Fibroblast of skin of right quadriceps (primary cell): ENCODE results near the gene ENPP6.
A peak's percentile ranks its signal among the peaks of the same experiment; 100 is the strongest.
"Not testable (repeated sequence)": the region's sequence is repeated elsewhere in the genome, so short reads cannot be mapped to it uniquely, and the experiment has no call there.

Experiments
- DNase-seq: peaks from one replicate; pipeline ENCODE4 v3.0.0-alpha.2; 2013

ENPP6 gene

GRCh38 chr4:184101711-184102110 lies 116.0 kb downstream of the ENPP6 start:
- no peak for DNase-seq

DNA sequence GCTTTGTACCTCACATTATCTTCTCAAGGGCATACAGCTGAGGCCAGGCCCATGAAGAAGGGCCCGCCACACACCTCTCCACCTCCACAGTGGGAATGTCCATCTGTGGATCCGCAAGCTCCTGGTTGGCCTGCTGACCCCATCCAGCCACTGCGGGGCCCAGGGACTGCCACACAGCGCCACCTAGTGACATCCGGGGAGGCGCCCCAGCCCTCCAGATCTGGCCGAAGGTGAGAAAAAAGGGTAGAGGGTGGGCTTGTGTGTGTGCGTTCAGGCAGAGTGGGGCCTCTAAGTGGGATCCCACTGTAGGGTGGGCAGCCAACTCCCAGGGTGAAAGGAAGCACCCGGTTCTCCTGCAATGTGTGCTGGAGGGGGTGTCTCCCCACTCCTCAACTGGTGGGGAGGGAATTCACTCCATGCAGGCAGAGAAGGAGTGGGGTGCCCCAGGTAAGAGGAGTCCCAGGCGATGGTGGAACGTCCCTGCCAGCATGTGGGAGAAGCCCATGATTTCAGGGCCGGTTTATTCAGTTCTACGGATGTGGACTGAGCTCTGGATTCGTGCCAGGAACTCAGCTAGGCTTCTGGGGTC lies 117.3 kb downstream of the ENPP6 start:
- no peak for DNase-seq

- no peak for DNase-seq
Measured at GRCh38 chr4:184099535-184099966, 118.1 kb downstream of the ENPP6 start.

- DNase-seq = no peak
Measured at GRCh38 chr4:184099000-184099399, 118.7 kb downstream of the ENPP6 start.

GRCh38 chr4:184097815-184098214 lies 119.9 kb downstream of the ENPP6 start:
- no peak for DNase-seq

- DNase-seq = peak; percentile 17
Measured at GRCh38 chr4:184097241-184097605, 120.5 kb downstream of the ENPP6 start.

GRCh38 chr4:184096561-184097240 lies 121.0 kb downstream of the ENPP6 start:
- peak; percentile 62 for DNase-seq

DNA sequence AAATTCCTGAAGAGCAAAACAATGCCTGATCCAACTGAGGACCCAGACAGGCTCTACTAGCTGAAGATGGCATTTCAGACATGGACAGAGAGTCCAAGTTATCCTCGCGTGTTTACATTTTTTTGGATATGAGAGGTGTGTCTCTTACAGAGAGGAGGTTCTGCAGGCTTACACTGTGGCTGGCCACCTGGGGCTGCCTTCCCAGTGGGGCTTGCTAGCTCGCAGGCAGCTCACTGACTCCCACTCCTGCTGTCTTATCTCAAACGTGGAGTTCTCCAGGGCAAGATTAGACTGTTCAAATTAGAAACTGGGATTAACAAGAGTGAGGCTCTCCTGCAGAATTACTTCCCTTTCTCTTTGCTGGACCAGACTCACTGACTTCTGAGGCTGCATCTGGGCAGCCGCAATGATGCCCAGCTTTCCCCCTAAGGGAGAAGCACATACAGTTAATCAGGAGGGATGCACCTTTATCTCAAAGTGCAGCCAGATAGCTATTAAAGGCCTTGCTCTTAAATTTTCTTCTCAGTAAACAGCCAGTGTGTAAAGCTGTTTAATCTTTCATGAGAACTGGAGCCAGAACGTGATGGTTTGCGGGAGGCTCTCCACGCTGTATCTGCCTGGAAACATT lies 123.0 kb downstream of the ENPP6 start:
- DNase-seq = no peak

DNA sequence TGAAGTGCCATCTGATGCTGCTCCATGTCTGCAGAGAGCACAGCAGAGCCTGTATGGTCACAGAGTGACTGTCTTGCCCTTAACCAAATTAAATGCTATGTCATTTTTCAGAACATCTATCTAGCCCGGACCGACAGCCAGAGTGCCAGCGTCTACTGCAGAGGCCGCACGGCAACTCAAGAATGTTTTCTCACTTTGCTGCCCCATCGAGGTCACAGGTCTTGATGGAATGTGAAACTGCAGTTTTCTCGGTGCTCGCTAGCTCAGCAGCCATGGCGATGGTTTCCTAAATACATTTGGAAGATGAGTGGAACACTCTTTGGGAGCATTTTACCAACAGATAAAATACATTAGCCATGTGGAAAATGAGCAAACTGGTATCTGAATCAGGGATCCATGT lies 125.7 kb downstream of the ENPP6 start:
- DNase-seq = no peak

- no peak for DNase-seq
Measured at GRCh38 chr4:184090571-184090970, 127.1 kb downstream of the ENPP6 start.

DNA sequence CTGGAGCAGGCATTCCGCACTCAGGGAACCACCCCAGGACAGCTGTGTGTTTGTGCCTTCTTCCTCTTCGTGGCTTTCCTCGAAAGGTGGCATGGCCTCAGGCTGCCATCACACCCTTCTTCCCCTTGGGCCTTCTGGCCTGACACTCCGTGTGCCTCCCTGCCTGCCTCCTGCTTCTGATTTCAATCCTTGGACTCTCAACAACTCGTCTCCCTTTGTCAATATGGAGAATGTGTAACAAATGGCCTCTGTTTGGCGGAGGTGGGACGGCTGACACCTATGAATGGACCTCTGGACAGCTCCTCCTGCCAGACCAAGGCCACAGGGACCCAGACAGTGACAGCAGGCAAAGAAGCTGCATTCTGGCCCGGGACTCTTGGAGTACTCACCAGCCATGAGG lies 137.0 kb downstream of the ENPP6 start:
- DNase-seq = no peak

- no peak for DNase-seq
Measured at GRCh38 chr4:184074677-184075388, 142.8 kb downstream of the ENPP6 start.

- no peak for DNase-seq
Measured at GRCh38 chr4:184067931-184068554, 149.6 kb downstream of the ENPP6 start.

DNA sequence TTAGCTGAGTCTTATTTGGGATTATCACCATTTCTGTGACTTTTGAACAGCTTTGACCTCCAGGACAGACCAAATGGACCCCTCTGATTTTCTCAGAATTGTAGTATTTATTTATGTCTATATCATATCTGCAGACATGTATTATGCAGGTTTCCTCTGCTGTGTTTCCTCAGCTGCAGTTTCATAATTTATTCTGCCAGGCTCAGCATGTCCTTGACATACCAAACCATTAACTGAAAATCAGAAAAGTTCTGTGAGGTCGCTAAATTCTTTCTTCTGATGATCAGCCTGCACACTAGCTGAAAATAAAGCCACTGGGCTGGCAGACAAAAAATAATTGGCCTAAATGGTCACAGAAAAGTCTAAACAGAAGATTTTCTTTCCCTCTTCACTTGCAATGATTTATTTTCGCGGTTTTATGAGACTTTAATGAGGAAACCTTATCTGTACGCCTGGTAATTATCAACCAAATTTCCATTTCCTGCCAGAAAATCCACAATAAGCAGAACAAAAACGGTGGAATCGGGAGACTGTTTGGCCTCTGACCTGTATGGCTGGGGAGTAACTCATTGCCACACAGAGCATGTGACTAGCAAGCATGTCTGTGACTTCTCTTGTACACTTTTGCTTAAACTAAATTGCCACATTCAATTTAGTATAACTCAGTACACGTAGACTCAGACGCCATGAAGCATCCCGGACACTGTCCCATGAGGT lies 150.9 kb downstream of the ENPP6 start:
- no peak for DNase-seq

DNA sequence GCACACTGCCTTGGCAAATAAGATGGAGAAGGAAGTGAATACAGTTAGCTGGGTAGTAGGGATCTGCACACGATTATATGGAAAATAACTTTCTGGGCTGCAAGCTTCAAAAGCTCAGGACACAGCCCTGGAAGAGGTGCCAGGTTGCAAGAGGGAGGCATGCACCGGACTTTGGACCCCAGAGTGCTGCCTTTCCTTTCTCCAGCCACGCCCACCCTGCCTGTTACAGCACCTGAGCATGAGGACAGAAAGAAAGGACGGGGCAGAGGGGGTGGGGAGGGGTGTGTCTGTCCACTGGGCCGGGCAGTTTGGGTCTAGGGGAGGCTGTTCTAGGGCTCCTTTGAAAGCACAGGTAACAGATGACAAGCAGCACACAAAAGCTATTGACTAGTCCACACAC lies 152.8 kb downstream of the ENPP6 start:
- DNase-seq = no peak

- no peak for DNase-seq
Measured at GRCh38 chr4:184062769-184063168, 154.9 kb downstream of the ENPP6 start.

DNA sequence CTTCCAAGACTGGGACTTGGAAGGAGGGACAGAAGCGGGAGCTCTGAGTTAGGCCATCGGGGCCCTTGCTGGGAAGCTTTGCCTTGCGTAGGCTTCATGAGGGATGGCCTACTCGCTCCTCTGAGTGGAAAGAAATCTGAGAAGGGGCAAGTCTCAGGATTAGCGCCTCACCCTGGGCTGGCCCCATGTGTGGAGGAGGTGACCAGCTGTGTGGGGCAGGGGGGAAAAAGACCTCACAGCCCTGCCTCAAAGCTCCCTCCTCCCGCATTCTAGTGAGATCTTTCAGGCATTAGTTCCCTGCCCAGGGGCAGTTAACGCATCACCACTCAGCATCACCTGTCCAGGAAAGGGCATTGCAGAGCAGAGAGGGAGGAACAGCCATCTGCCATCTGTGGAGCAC lies 156.1 kb downstream of the ENPP6 start:
- no peak for DNase-seq

DNA sequence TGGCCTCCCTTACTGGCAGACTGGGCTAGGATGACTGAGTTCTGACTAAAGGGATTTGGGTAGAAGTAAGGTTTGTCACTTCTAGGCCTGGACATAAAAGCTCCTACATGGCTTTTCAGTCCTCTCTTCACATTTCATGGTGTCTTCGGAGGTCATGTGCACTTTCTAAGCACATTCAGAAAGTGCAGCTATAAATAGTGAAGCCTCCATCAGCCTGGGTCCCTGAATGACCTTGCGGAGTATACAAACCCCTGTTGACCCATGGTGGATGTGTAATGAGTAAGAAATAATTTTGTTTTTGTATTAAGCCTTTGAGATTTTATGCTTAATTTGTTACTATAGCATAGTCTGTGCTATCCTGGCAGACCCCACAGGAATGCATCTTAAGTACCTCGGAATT lies 158.6 kb downstream of the ENPP6 start:
- DNase-seq = no peak

DNA sequence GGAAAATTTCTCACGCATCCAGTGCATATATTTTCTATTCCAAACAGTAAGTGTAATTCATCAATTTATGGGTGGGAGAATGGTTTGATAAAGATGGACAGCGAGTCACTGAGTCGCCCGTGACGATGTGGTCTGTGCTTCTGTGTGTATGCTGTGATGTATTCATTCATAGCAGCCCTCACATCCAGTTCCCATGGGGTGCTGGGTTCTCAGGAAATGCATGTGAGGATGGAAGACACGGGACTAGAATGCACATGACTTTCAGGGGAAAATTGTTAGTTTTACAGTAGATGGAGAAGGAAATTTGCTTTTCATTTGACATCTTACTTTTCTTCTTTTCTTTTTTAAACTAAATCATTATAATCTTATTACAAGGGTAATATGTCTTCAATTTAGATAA lies 159.6 kb downstream of the ENPP6 start:
- no peak for DNase-seq

DNA sequence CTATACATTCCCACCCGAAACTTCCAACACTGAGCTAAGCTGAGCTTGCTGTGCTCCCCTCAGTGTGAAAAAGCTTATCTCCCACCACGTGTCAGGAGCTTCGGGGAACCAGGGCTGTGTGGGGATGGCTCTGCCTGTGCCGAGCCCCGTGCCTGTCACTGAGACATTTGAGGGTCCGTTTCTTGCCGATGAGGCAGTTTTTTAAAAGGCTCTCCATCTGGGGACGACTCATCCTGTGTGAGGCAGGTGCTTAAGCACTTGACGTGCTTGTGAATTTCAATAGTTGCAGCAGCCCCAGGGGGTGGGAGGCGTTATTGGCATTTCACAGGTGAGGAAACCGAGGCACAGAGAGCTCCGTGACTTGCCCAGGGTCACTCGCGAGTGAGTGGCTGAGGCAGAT lies 160.8 kb downstream of the ENPP6 start:
- DNase-seq = no peak

DNA sequence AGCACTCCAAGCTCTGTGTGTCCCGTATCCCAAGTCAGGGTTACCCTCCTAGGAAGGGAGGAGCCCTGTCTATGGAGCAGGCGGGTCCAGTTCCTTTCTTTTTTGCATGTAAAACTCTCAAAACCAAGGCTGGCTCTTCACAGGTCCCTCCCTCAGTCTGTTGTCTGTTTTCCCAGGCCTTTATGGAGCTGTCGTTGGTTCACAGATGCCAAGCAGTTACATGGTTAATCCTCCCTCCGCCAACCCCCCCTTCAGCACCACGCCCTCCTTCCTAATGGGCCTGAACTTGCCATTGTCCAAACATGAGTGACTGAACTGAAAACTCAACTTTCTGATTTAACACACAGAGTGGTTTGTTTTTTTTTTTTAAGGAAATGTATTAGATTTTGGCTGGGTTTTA lies 164.2 kb downstream of the ENPP6 start:
- DNase-seq = no peak

DNA sequence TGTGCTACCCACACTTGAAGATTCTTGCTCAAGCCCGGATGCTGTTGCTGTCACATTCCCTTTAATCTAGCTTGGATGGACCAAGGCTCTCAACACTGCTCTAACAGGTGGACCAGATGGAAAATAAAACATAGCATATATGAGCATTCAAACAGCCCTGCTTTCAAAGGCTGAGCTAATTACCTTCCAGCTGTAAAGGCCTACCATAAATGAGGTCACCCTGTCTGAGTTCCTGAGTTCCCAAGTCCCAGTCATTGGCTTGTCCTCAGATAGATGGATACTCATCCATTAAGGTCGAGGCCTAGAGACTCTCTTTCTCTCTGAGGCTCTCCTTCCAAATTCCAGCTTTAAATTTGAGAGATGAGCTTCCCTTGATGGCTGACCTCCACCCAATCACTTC lies 165.1 kb downstream of the ENPP6 start:
- DNase-seq = no peak

- not testable (repeated sequence) for DNase-seq
Measured at GRCh38 chr4:184051262-184051661, 166.4 kb downstream of the ENPP6 start.
